Activated CD8-positive, alpha-beta memory T cell treated with anti-CD3 and anti-CD28 coated beads, Interleukin-2, amount 50 U/mL, for 1 hour (primary cell): ENCODE results near the gene NF1.
"Not testable (repeated sequence)": the region's sequence is repeated elsewhere in the genome, so short reads cannot be mapped to it uniquely, and the experiment has no call there.

Experiments used
- DNase-seq: peaks from one replicate; pipeline ENCODE4 v3.0.0-alpha.2; 2020; ENCODE audit errors: extremely low read depth

Gene NF1

DNA sequence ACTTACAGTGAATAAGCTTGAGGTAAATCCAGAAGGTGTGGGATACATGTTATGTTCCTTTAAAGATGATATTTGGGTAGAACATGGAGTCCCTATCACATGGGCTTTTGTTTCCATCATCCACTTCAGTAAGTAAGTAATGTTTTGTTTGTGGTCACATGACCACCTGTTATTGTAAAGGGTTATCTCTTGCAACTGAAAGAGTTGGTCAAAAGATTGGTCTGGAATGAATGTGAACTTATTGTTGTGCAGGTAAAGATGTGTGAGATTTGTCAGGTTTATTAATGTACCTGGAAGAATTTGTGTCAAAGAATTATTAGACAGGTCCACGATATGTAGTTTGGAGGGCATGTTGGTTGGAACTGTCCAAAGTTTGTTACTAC lies 200.7 kb downstream of the NF1 start:
- DNase-seq = no peak

DNA sequence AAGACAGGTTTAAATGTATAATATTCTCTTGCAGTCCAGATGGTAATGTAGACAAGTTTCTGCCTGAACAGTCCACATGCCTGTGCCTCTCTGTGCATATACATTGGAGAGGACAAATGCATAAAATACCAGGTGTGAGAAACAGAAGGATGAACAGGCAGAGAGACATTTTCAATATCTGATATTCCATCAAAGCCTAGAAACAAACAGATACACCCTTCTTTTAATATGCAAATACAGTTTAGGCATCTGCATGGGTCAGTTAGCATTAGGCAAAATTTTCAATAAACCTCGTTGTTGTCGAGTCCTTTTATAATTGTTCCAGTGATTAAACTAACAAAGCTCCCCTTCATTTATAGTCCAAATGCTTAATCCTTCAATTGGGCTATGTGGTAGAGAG lies 201.4 kb downstream of the NF1 start:
- DNase-seq = no peak

DNA sequence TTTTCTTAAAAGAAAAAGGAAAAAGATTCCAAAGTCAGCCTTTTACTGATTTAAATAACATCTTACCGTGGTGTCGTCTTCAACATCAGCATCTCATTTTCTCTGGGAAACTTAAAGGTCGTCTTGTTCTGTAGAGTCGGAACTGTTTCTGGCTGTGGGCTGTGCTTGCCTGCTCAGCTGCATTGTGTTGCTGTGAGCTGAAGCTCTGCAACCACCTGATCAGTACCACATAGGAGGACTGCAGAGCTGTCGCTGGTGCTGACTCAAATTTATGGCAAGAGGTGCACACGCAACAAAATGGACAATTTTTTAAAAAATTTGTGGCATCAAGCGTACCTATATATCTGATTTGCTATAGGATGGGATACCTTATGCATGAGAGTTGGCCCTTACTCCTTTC lies 202.3 kb downstream of the NF1 start, which contains the start of gene OMG:
Gene OMG (minus strand): TSS at position 150 of the 400 bp plus-strand sequence. CDS start 908 bp downstream, outside the sequence.
- no peak for DNase-seq

DNA sequence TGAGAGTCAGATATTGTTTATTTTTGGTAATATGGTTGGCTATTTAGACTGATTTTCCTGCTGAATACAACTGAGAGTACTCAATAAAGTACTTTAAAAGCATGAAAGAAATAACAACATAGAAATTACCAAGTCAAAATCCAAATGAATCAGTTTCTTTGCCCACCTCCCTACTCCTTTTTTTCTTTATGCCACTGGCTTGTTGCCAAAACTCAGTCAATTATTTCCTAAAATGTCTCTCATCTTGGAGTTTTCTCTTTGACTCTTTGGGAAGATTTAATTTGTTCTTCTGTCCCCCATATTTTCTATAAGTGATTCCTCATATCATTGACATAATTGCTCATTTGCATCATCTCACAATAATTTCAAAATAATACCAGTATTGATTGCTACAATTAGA lies 204.8 kb downstream of the NF1 start:
- no peak for DNase-seq

DNA sequence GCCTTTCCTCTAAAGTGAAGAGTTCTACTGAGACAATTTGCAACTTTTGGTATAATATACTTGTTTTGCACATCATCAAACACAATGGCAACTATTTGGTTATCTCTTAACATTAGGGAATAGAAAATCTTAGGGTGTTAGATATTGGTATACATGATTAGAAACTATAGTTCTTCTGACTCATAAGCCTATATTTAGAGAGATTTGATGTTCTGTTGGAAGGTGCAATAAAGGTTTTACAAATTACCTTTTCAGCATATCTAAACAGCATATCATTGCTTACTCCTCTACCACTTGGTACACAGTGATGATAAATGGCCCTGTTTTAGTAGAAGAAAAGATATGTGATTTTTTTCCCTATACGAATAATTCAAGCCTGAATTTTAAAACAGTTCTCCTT lies 212.9 kb downstream of the NF1 start:
- no peak for DNase-seq

DNA sequence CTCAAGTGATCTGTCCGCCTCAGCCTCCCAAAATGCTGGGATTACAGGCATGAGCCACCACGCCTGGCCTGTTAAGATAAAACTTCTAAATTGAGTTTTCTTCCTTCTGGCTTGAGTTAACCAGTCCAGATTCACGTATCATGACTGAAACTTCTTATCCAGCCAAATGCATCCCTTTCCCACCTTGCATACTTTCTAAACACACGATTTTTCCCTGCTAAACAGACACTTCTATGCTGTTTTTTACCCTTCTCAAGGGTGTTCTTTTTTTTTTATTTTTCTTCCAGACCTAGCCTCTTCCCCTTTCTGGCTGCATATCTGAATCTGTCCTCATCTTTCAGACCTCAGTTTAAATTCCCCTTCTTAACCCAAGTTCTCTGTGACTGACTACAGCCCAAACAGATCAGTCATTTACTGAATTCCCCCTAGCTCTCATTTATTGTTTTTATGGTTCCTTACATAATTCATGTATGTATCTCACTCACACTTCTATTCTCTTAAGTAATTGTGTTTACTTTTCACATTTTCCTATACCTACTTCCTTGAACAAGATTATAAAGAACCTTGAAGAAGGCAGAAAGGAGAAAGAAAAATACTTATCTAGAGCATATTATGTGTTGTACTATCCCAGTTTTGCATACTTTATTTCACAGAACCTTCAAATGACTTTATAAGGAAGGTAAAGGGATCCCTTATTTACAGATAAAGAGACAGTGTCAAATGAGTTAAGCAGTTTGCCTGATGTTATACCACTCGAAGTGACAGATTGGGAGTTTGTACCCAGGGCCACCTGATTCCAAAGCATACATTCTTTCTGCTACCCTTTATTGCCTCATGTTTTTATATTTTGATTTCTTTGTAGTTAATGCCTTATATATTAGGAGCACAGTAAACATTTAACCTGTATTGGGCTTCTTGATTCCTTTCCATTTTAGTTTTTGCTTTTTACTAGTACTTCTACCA lies 213.9 kb downstream of the NF1 start:
- DNase-seq = no peak

DNA sequence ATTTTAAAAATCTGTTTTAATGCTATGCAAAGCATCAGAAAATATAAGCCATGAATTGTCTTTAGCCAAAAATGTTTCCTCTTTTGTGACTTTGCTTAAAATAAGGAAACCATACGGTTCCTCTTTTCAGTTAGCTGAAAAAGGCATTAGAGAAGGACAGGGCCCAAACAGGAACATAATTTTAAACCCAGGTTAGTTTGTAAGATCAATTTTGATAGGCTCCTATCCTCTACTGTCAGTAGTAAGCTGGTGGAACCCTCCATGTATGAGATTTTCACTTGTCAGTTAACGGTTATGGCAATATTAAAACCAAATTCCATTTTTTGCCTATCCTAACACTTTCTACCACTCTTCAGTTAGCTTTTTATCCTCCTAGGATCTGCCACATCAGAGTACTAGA lies 214.8 kb downstream of the NF1 start:
- no peak for DNase-seq

DNA sequence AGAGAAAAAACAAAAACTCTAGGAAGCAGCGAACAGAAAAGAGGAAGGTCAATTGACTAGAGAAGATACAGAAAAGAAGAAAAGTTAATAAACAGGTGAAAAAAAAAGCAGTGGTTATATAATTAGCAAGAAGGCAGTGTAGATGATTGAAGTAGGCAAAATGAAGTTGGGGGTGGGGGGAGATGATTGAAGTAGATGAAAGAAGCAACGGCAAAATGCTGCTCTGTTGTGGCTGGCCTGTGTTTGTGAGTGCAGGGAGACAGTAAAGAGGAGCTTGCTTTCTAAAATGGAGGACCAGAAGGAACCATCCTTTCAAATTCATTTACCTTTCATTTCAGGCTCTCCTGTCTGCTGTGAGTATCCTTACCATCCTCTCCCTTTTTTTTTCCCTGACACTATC lies 215.5 kb downstream of the NF1 start:
- peak; percentile 61 for DNase-seq

DNA sequence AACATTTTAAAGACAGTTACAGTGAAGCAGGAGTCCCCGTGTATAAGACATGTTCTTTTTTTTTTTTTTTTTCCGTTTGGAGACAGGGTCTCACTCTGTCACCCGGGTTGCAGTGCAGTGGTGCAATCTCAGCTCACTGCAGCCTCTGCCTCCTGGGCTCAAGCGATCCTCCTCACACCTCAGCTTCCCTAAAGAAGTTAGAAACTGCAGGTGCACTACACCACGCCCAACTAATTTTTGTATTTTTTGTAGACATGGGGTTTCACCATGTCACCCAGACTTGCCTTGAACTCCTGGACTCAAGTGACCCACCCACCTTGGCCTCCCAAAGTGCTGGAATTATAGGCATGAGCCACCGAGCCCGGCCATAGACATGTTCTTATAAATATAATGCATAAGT lies 216.1 kb downstream of the NF1 start:
- no peak for DNase-seq

DNA sequence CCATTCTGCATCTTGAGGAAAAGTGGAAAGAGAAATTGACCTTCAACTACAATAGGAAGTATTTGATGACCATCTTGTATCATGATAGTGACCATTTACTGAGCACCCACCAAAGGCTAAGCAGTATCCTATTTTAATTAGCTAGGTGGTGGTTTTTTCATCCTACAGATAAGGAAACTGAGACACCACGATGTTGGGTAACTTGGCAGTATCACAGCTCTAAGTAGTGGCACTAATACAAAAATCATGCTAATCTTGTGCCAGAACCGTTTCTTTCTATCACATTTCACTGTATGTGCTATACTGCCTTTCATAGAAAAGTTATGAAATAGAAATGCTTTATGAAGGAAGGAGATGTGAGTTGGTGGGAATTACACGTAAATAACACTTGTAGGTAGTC lies 216.7 kb downstream of the NF1 start:
- DNase-seq = no peak

DNA sequence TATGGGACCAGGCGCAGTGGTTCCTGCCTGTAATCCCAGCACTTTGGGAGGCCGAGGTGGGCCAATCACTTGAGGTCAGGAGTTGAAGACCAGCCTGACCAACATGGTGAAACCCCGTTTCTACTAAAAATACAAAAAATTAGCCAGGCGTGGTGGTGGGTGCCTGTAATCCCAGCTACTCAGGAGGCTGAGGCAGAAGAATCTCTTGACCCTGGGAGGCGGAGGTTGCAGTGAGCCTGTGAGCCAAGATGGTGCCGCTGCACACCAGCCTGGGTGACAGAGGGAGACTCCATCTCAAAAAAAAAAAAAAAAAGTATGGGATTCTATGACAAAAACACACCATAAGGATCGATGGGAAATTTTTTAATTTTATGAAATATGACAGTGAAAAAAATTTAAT lies 217.4 kb downstream of the NF1 start:
- DNase-seq = not testable (repeated sequence)

DNA sequence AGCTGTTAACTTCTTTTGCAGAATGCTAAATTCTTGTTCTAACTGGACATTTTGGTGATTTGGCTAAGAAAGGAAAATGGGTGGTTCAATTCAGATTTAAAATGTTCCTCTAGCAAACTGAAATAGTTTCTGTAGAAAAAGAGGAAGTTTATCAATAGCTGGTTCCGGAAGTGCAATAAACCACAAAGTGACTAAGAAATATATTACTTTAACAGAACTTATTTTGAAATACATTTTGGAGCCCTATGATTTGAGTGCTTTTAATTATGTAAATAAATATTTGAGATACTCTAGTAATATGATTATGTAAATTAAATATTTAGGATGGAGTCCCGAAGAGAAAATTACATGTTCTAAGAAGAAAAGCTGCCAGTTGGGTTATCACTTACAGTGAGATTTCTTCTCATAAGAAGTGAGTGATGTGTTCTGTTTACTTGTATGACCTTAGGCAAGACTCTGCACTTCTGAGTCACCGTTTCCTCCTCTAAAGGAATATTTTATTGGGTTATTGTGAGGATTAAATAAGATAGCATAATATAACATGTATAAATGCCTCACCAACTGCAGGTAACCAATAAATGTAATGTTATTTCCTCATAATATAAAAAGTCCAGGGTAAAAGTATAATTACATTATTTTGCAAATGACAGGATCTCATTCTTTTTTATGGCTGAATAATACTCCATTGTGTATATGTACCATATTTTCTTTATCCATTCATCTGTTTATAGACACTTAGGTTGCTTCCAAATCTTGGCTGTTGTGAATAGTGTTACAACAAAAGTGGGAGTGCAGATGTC lies 219.4 kb downstream of the NF1 start, which contains the start of gene EVI2B:
Gene EVI2B (minus strand): TSS at position 73 of the 800 bp plus-strand sequence. CDS start 8,445 bp downstream, outside the sequence.
- DNase-seq = peak; percentile 31

DNA sequence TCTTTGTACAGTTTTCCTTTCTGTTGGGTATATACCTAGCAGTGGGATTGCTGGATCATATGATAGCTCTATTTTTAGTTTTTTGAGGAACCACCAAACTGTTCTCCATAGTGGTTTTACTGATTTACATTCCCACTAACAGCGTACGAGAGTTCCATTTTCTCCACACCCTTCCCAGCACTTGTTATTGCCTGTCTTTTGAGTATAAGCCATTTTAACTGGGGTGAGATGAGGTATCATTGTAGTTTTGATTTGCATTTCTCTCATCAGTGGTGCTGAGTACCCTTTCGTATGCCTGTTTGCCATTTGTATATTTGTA lies 220.0 kb downstream of the NF1 start:
- no peak for DNase-seq

DNA sequence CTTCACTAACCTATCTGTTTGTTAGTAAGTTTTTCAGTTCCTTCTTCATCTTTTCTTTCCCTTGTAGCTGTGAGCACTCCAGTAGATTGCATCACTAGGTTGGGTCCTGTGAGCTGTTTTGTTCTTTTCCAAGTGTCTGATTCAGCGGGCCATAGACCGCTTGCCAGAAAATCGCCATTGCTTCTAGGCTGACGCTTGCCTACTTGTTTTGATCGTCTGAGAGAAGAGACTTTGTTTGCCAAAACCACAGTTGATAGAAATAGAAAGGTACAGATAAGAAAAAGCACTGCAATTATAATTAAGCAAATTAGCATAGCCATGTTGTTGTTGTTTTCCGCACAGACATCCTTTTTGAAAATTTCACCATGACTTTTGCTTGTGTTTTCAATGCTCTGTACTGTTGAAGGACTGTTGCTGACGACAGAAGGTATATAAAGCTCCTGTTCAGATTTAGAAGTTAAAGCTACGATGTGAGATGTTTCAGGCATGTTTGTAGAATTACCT lies 223.6 kb downstream of the NF1 start:
- DNase-seq = peak; percentile 72

DNA sequence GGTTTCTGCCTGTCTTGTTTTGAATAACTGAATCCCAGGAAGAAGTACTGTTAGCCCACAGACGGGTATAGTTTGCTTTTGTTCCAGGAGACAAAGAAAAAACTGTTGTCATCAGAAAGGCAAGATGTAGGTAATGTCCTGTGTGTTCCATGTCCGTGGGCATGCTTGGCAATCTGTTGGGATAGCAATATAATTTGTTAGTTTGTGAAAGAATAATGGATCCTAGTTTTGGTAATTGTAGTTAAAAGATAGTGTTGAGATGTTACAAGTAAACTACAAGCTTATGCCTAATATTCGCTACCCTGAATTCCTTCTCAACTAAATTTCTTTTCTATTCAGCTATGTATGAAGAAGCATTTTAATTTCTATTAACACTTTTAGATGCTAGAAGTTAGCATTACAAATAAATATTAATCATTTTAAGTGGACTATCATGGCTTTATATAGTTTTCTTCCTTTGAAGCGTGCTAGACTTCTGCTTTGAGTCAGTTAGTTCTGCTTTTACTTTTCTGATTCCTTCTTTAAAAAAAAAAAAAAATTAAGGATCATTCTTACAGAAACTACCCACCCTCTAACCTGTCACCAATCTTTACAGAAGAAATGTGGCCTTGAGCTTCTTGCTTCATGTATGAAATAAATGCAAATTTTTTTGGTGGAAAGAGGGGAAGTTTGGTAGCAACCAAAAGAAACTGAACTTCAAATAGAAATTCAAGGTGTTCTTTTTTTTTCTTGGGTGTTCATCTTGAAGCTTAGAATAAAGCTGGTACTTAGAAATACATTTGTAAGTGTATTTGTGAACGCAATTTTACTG lies 224.3 kb downstream of the NF1 start:
- no peak for DNase-seq

DNA sequence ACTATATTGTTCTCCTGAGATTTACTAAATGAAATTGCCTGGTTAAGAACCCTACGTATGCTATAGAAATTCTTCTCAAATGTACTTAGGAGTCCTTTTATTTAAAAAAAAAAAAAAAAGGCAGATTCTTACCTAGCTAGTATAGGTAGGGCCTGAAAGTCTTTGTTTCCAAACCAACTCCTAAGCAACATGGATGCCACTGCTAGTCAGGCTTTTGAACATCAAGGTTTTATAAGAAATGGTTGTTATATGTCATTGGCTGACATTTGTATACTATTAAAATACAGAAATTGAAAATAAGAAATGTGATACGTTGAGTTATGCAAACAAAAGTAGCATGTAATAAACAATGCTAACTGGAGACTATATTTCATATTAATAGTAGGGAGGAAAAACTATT lies 225.5 kb downstream of the NF1 start:
- DNase-seq = no peak

DNA sequence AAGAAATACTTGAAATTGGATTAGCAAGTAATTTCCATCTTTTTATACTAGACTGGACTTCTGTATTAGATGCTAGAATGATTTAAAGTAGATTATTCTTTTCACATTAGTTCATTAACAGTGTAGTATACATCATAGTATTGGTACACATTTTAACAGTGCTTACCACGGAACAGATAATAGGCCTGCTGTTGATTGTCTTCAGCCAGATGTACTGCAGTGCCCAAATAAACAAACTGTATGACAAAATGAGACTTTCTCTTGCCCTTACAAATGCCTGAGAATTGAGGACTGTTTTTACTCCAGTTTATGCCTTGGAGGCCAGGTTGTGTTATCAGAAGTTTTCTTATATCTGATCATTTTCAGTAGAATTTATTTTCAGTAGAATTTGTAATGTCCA lies 226.0 kb downstream of the NF1 start:
- no peak for DNase-seq

DNA sequence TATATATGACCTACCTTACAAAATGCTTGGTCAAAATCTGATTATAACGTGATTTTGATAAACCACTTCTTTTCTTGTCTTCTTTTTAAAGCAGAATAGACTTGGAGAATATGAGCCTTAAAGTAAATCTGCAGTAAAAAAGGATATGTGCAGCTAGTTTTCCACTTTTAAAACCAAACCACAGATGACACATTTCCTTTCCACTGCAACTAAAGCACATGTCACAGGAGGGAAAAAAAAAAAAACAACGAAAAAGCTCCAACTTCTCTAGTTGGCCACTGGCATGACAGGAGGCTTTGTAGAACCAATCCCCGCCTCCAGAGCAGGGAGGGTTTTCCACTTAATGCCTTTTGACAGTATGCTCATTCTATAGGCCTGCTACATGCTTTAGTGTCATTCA lies 226.7 kb downstream of the NF1 start, which contains the start of gene EVI2A:
Gene EVI2A (minus strand): TSS at position 142 of the 400 bp plus-strand sequence. CDS start 2,609 bp downstream, outside the sequence.
- peak; percentile 82 for DNase-seq

DNA sequence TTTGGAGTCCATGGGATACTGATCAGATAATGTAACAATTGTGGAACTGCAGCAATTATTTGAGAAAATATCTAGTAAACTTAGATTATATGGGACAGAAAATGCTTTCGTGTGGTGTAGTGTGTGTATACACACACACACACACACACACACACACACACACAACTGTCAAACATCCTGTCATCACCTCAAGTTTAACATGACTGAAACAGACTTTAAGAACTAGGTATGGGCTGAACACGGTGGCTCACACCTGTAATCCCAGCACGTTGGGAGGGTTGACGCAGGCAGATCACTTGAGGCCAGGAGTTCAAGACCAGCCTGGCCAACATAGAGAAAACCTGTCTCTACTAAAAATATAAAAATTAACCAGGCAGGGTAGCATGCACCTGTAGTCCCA lies 227.2 kb downstream of the NF1 start:
- no peak for DNase-seq

DNA sequence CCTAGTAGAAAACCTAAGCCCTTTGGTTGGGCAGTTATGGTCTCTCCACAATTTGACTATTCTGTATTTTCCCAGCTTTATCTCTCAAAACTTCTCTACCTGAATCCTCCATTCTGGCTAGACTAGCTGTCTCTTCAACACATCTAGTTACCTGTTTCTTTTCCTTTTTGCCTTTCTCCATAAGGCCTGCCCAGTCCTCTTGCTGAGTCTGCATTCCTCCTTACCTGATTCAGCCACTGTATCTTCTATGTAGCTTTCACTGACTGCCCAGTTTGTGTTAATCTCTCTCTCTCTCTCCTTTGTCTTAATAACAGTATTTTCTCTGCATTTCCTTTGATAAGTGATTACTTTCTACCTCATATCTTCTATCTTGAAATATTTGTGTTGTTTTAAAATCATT lies 228.8 kb downstream of the NF1 start:
- no peak for DNase-seq

DNA sequence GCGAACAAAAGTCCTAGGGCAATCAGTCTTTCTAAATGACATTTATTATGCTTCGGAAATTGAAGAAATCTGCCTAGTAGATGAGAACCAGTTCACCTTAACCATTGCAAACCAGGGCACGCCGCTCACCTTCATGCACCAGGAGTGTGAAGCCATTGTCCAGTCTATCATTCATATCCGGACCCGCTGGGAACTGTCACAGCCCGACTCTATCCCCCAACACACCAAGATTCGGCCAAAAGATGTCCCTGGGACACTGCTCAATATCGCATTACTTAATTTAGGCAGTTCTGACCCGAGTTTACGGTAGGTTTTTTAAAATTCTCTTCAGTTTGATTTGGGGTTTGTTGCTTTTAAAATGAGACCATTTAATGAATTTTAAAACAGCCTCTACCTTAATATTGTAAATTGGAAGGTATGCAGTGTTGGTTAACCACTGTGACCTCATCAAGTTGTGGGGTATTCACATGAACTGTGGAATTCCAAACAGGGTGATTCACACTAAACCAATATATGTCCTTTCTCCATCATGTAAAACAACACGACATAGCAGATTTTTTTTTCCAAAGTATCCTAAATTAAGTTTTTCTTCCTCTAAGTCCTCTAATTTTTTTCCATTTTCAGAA lies 232.9 kb downstream of the NF1 start:
- no peak for DNase-seq
